IMR-90 (cell line): Measurements from ENCODE around the gene PIEZO1.

Source experiments
- CEBPB ChIP-seq: IDR thresholded peaks from 2 replicates; pipeline ENCODE4 v1.6.1; 2012; ENCODE audit warnings: low read depth, low read length, improper control_type of control experiment
- CHD1 ChIP-seq: IDR thresholded peaks from 2 replicates; pipeline ENCODE4 v1.6.1; 2012; ENCODE audit warnings: low read depth, low read length, improper control_type of control experiment
- CTCF ChIP-seq: conservative IDR thresholded peaks from 2 replicates; pipeline ENCODE4 v1.5.1; 2012; ENCODE audit warnings: mild to moderate bottlenecking, low read depth, low read length, improper control_type of control experiment
- FOS ChIP-seq: fragments of 150-350 bp; IDR thresholded peaks from 2 replicates; pipeline ENCODE4 v1.6.1; 2016; ENCODE audit warnings: low read depth, low read length
- MAFK ChIP-seq: IDR thresholded peaks from 2 replicates; pipeline ENCODE4 v1.6.1; 2012; ENCODE audit warnings: low read depth, low read length, improper control_type of control experiment
- POLR2A ChIP-seq: IDR thresholded peaks from 2 replicates; pipeline ENCODE4 v1.6.1; 2012; ENCODE audit warnings: mild to moderate bottlenecking, low read depth, low read length
- RAD21 ChIP-seq: IDR thresholded peaks from 2 replicates; pipeline ENCODE4 v1.6.1; 2012; ENCODE audit warnings: low read length, improper control_type of control experiment
- SMC3 ChIP-seq: fragments of 150-350 bp; IDR thresholded peaks from 2 replicates; pipeline ENCODE4 v1.6.1; 2016; ENCODE audit warnings: low read depth, mild to moderate bottlenecking, antibody characterized with exemption, low read length, moderate library complexity

- TF ChIP-seq SMC3: no peak
- no peak for TF ChIP-seq CTCF
- no peak for TF ChIP-seq POLR2A
- TF ChIP-seq RAD21: no peak
- no peak for TF ChIP-seq CHD1
- no peak for TF ChIP-seq CEBPB
- no peak for TF ChIP-seq MAFK
- no peak for TF ChIP-seq FOS
Measured at GRCh38 chr16:88798772-88799455, 13.9 kb upstream of the PIEZO1 start.
